Smooth muscle cell of bladder (primary cell): ENCODE measurements around the gene AZI2. TPM values are rescaled to one million over a fixed set of nuclear protein-coding genes. Genes with fewer than 3 reads are reported as not detected.

Source experiments
- total RNA-seq: library from RNA; depleted of rRNA; stranded (reverse); fragments of >200 nt; gene quantifications from 2 replicates; pipeline ENCODE4 v1.2.3, GENCODE V29; 2014

AZI2 gene
- 193 and 208 TPM in 2 replicates for total RNA-seq

GRCh38 chr3:28348629-28349468, at the start of gene AZI2, which contains the start of gene ZCWPW2:
AZI2 (minus strand) TSS chr3:28348824; CDS start chr3:28340617, 8,207 bp downstream.
ZCWPW2 (plus strand) TSS chr3:28348721; CDS start chr3:28413069, 64,348 bp downstream.

Other genes starting within 250 kb of the AZI2 start
- gene CMC1, start 107.2 kb downstream of the AZI2 start, total RNA-seq = 2.4 and 3.1 TPM in 2 replicates
- 0.57 and 0.74 TPM in 2 replicates for gene ZCWPW2, start 103 bp downstream of the AZI2 start, total RNA-seq